ENCODE measurements around the gene CPXM2.
"Not testable (repeated sequence)": the region's sequence is repeated elsewhere in the genome, so short reads cannot be mapped to it uniquely, and the experiment has no call there.

CPXM2 gene

GRCh38 chr10:123743441-123744223 is 148.0 kb downstream of the CPXM2 start:
- DNase-seq (ENCODE audit: low read depth, low spot score) = peak; percentile 84

GRCh38 chr10:123742751-123743440 is 148.7 kb downstream of the CPXM2 start:
- peak; percentile 32 for DNase-seq (ENCODE audit: low read depth, low spot score)

- DNase-seq (ENCODE audit: low read depth, low spot score) = no peak
Measured at GRCh38 chr10:123741711-123742110, 149.9 kb downstream of the CPXM2 start.

GRCh38 chr10:123741146-123741545 is 150.5 kb downstream of the CPXM2 start:
- DNase-seq (ENCODE audit: low read depth, low spot score) = no peak

GRCh38 chr10:123736917-123737316 is 154.7 kb downstream of the CPXM2 start:
- not testable (repeated sequence) for DNase-seq (ENCODE audit: low read depth, low spot score)

- no peak for DNase-seq (ENCODE audit: low read depth, low spot score)
Measured at GRCh38 chr10:123729523-123729922, 162.1 kb downstream of the CPXM2 start.

- no peak for DNase-seq (ENCODE audit: low read depth, low spot score)
Measured at GRCh38 chr10:123726836-123727235, 164.8 kb downstream of the CPXM2 start.

GRCh38 chr10:123726381-123726780 is 165.2 kb downstream of the CPXM2 start:
- DNase-seq (ENCODE audit: low read depth, low spot score) = no peak

GRCh38 chr10:123724747-123725146 is 166.9 kb downstream of the CPXM2 start:
- no peak for DNase-seq (ENCODE audit: low read depth, low spot score)

- DNase-seq (ENCODE audit: low read depth, low spot score) = no peak
Measured at GRCh38 chr10:123722351-123722750, 169.3 kb downstream of the CPXM2 start.

GRCh38 chr10:123721441-123722049 is 170.1 kb downstream of the CPXM2 start:
- no peak for DNase-seq (ENCODE audit: low read depth, low spot score)

GRCh38 chr10:123720536-123720935 is 171.1 kb downstream of the CPXM2 start:
- DNase-seq (ENCODE audit: low read depth, low spot score) = no peak

- DNase-seq (ENCODE audit: low read depth, low spot score) = no peak
Measured at GRCh38 chr10:123718544-123719060, 173.0 kb downstream of the CPXM2 start.

- no peak for DNase-seq (ENCODE audit: low read depth, low spot score)
Measured at GRCh38 chr10:123717336-123717735, 174.3 kb downstream of the CPXM2 start.

- DNase-seq (ENCODE audit: low read depth, low spot score) = no peak
Measured at GRCh38 chr10:123715546-123715945, 176.1 kb downstream of the CPXM2 start.

GRCh38 chr10:123706236-123706635 is 185.4 kb downstream of the CPXM2 start:
- no peak for DNase-seq (ENCODE audit: low read depth, low spot score)

GRCh38 chr10:123704812-123705211 is 186.8 kb downstream of the CPXM2 start:
- no peak for DNase-seq (ENCODE audit: low read depth, low spot score)

GRCh38 chr10:123704076-123704475 is 187.5 kb downstream of the CPXM2 start:
- no peak for DNase-seq (ENCODE audit: low read depth, low spot score)

GRCh38 chr10:123703195-123703790 is 188.3 kb downstream of the CPXM2 start:
- no peak for DNase-seq (ENCODE audit: low read depth, low spot score)

All from ELF-1 (cell line).